ENCODE data around the gene UVRAG. TPM values are rescaled to one million over a fixed set of nuclear protein-coding genes. Genes with fewer than 3 reads are reported as not detected.

Gene UVRAG
- total RNA-seq, 2 donors from 2014 or later, result 10.9 to 31.0 TPM

- TF ChIP-seq CTCF (IDR thresholded peaks at IDR 0.05), result no peak
- TF ChIP-seq POLR2A (IDR thresholded peaks at IDR 0.05), result no peak
- H3K27me3 ChIP-seq, result no peaks in the 10 kb centered on the region
- intact Hi-C loops (cut with DNase I), result no loop called here
- H3K27ac ChIP-seq, result no peak overlapping the region
- 63 to 69% methylated on average over 11 to 13 of the region's 13 CpGs for WGBS, 2 donors
- no peak for ATAC-seq
- H3K36me3 ChIP-seq (replicated peaks in 1 of 2; ENCODE audit: insufficient read depth in 1 of 2, low read depth in 2 of 2), result no peaks in the 10 kb centered on the region
- no peak for DNase-seq
- H3K9me3 ChIP-seq, result no peaks in the 10 kb centered on the region
- H3K4me3 ChIP-seq, result no peak overlapping the region
- H3K4me1 ChIP-seq, result no peaks in the 10 kb centered on the region
These were observed 364.1 kb downstream of the UVRAG start for GRCh38 chr11:76179147-76179546.

GRCh38 chr11:76181371-76181770, 366.4 kb downstream of the UVRAG start:
- 84 to 93% methylated on average over 12 to 14 of the region's 15 CpGs for WGBS, 2 donors
- no peaks in the 10 kb centered on the region for H3K4me1 ChIP-seq
- intact Hi-C loops (cut with DNase I), result no loop called here

GRCh38 chr11:76184551-76184993, 369.6 kb downstream of the UVRAG start:
- H3K36me3 ChIP-seq (replicated peaks in 1 of 2; ENCODE audit: insufficient read depth in 1 of 2, low read depth in 2 of 2), result no peaks in the 10 kb centered on the region
- H3K27ac ChIP-seq, result peak overlapping the region in 1 of 4 donors; percentile 12
- WGBS, 2 donors, result 62 to 78% methylated on average over 4 to 7 of the region's 7 CpGs
- intact Hi-C loops (cut with DNase I), result no loop called here
- DNase-seq, result no peak
- no peaks in the 10 kb centered on the region for H3K4me1 ChIP-seq
- ATAC-seq, result no peak
- no peaks in the 10 kb centered on the region for H3K27me3 ChIP-seq
- no peak overlapping the region for H3K4me3 ChIP-seq
- no peaks in the 10 kb centered on the region for H3K9me3 ChIP-seq
- TF ChIP-seq POLR2A (IDR thresholded peaks at IDR 0.05) (no peak), CTCF (IDR thresholded peaks at IDR 0.05) (no peak)

More at GRCh38 chr11:76181371-76181770, 366.4 kb downstream of the UVRAG start:
- H3K36me3 ChIP-seq (replicated peaks in 1 of 2; ENCODE audit: insufficient read depth in 1 of 2, low read depth in 2 of 2), result no peaks in the 10 kb centered on the region
- ATAC-seq, result no peak
- no peaks in the 10 kb centered on the region for H3K9me3 ChIP-seq
- no peak for TF ChIP-seq CTCF (IDR thresholded peaks at IDR 0.05)
- H3K4me3 ChIP-seq, result no peak overlapping the region
- DNase-seq, result no peak
- H3K27me3 ChIP-seq, result no peaks in the 10 kb centered on the region
- H3K27ac ChIP-seq, result no peak overlapping the region

GRCh38 chr11:76185511-76185910, 370.5 kb downstream of the UVRAG start:
- H3K27ac ChIP-seq, result no peak overlapping the region
- H3K4me3 ChIP-seq, result no peak overlapping the region
- WGBS, 2 donors, result 83 to 93% methylated on average over 10 of the region's 10 CpGs
- no peaks in the 10 kb centered on the region for H3K27me3 ChIP-seq
- ATAC-seq (no peak), DNase-seq (no peak)
- no peaks in the 10 kb centered on the region for H3K9me3 ChIP-seq
- H3K36me3 ChIP-seq (replicated peaks in 1 of 2; ENCODE audit: insufficient read depth in 1 of 2, low read depth in 2 of 2), result no peaks in the 10 kb centered on the region
- intact Hi-C loops (cut with DNase I), result no loop called here
- TF ChIP-seq CTCF (IDR thresholded peaks at IDR 0.05), result no peak
- no peak for TF ChIP-seq POLR2A (IDR thresholded peaks at IDR 0.05)
- H3K4me1 ChIP-seq, result no peaks in the 10 kb centered on the region

- 78 to 81% methylated on average over 11 to 15 of the region's 15 CpGs for WGBS, 2 donors
These were observed 371.0 kb downstream of the UVRAG start for GRCh38 chr11:76185931-76186401.

More at GRCh38 chr11:76185931-76186401, 371.0 kb downstream of the UVRAG start:
- DNase-seq (peak in 3 of 4 donors; percentile 16 to 30 (median 30)), ATAC-seq (no peak)
- no peak for TF ChIP-seq CTCF (IDR thresholded peaks at IDR 0.05)
- no peak for TF ChIP-seq POLR2A (IDR thresholded peaks at IDR 0.05)
- Histone ChIP-seq H3K27ac (no peak overlapping the region), H3K4me3 (no peak overlapping the region), H3K27me3 (no peaks in the 10 kb centered on the region), H3K36me3 (replicated peaks in 1 of 2; ENCODE audit: insufficient read depth in 1 of 2, low read depth in 2 of 2) (no peaks in the 10 kb centered on the region), H3K9me3 (no peaks in the 10 kb centered on the region), H3K4me1 (no peaks in the 10 kb centered on the region)
- intact Hi-C loops (cut with DNase I), result no loop called here
